Stimulated activated CD4-positive, alpha-beta T cell treated with anti-CD3 and anti-CD28 coated beads, TNF-alpha, amount 100 ng/mL, for 4 hours (primary cell): ENCODE measurements around the gene SKIDA1.

Experiments
- DNase-seq, 3 experiments: peaks; one replicate each; pipeline ENCODE4 v3.0.0-alpha.2; 2020; ENCODE audit warnings: low read depth in 3 of 3

Gene SKIDA1

DNA sequence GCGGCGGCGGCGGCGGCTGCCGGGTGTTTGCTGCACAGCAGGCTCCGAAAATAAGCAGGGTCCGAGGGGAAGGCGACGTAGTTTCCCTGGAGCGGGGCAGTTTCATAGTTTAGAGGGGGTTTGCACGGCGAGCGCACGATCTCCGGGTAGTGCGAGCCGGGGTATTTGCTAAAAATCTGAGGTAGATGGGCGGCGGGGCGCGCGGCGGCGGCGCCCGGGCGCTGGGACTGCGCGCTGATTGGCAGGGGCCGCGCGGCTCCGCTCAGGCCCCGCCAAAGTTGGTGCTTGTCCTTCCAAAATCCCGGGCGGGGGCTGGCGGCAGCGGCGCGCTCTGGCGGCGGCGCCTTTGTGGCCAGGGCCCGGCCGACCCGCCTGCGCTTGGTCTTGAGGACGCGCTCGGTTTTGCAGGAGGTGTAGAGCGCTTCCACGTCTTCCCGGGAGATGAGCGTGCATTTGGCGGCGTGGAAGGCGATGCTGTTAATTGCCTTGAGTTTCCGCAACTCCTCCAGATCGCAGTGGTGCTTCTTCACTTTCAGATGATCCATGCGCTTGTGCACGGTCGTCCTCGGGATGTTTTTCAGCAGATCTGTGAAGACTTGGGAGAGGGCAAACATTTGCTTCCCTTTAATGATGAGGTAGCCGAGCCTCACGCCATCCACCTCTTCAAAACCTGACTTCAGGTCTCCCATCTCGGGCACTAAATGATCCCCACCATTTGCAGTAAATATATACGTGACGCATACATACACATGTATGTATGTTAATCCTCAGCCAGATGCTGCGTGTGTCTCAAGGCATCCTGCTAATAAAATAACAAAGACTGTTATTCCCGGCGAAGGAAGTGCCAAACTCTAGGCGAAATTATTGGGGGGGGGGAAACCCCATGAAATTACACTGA, 8.1 kb downstream of the SKIDA1 start:
- DNase-seq = no peak

GRCh38 chr10:21516242-21517131, 9.0 kb downstream of the SKIDA1 start:
- no peak for DNase-seq

GRCh38 chr10:21515361-21516241, 9.9 kb downstream of the SKIDA1 start:
- no peak for DNase-seq

DNA sequence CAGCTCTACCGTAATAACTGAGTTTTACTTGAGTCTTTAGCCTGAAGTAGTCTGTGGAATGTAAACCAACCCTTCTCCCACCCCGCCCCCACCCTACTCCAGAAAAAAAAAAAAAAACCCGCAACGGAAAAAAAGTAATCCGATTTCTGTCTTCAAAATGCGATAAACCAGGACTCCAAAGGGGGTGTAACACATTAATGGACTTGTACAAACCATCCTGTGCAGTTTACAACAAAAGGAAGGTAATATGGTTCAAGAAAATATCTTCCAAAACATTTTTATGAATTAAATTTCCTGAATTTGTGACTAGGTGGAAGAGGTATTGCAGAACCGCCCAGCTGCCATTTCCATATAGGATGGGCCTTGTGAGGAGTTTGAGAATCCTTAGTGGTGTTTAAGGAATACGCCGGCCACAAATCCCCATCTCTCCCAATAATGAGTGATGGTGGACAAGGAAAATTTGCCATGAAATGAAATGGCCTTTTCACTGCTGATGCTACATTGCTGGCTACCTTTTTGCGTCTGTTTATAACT, 10.6 kb downstream of the SKIDA1 start:
- DNase-seq = no peak

- DNase-seq = no peak
Observed at GRCh38 chr10:21514129-21514817, 11.2 kb downstream of the SKIDA1 start.

DNA sequence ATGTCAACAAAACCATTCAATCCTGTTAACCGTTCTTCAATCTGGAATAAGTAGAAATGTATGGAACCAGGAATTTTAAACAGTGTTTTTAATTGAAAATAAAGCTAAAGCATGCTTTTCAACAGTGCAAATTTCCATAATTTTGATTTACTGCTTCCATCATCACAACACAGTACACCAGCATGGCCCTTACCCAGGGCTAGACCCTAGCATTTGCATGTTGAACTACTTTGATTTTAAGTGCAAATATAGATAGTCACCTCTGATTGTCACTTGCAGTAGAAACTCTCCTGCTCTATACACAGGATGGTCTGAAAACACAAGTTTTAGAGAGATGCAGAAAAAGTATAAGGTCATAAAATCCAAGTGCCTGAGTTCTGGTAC, 12.1 kb downstream of the SKIDA1 start:
- DNase-seq = no peak

DNA sequence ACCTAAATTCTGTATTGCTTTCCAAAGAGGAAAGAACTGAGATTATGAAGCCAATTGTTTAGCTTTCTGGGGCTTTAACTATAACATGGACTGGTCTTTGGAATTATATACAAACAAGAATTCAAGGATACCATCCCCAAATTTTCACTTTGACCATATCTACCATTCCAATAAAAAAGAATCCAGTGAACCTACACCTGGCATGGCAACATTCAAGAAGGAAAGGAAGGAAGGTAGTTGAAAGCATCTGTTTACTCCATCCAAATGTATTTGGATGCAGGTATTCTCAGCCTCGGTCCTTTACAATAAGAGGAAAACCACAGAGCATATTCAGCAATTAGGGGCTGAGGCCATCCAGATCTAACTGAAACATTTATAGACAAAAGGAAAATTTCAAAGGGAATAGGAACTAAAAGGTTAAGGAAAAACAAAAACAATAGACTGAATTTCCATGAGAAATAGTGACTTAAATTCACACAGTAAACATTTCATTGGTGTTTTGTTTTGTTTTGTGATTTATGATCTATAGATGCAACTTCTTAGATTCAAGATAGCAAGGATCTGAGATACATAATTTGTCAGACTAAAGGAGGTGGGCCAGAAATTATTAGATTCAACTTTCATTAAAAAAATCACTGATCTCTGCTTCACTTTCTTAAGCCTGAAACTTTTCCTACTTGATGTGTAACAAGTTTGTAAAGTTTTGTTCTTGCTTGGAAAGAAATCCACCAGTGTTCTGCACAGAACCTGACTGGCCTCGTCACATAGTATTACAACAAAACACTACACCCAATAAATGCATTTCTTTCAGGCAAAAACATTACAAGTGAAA, 12.7 kb downstream of the SKIDA1 start:
- no peak for DNase-seq

DNA sequence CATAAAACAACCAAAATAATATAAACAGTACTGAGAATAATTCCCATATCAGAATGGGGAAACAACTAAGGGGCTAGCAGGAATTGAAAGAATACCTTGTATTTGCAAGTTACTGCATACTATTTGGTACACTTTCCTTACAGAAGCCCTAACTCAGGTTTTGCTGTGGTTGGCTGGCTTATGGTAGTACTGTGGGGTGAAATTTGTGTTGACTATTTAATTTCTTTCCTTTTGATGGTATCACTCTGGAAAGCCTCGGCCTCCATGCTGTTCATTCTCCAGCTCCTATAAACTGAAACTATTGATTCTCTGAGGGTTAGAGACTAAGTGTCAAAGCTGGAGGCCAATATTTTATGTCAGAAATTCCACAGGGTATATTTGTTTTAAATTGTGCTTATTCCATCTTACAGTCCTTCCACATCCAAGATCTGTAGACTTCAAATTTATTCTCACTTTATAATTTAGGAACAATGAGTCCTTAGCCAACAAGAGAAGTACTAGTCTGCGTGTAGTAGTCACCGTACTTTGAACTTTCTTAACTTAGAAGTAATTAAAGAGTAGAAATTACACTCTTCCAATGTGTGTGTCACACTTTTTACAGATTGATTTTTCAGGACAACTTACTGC, 13.4 kb downstream of the SKIDA1 start:
- DNase-seq = no peak

- DNase-seq = no peak
Observed at GRCh38 chr10:21511095-21511570, 14.3 kb downstream of the SKIDA1 start.

GRCh38 chr10:21510241-21511094, 15.0 kb downstream of the SKIDA1 start:
- DNase-seq = no peak

GRCh38 chr10:21509341-21510240, 15.9 kb downstream of the SKIDA1 start:
- no peak for DNase-seq

- no peak for DNase-seq
Observed at GRCh38 chr10:21508706-21509331, 16.7 kb downstream of the SKIDA1 start.

GRCh38 chr10:21507150-21507549, 18.3 kb downstream of the SKIDA1 start:
- DNase-seq = no peak

DNA sequence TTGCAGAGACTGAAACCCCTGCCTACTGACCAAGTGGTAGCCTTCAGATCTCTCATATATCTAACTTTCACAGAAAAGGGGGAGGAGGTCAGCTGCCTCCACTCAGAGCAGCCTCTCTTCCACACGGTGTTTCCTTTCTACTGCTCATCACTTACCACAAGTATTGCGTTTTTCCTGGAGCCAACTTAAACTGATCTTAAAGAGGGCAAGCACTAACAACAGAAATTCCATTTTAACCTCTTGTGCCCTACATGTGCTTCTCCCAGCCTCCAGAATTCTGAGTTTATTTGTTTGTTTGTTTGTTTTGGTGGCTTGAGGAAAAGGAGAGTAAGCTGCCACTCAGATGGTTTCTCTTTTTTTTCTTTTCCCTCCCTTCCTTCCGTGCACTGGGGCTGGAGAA, 19.1 kb downstream of the SKIDA1 start:
- no peak for DNase-seq

- no peak for DNase-seq
Observed at GRCh38 chr10:21505711-21506278, 19.7 kb downstream of the SKIDA1 start.

DNA sequence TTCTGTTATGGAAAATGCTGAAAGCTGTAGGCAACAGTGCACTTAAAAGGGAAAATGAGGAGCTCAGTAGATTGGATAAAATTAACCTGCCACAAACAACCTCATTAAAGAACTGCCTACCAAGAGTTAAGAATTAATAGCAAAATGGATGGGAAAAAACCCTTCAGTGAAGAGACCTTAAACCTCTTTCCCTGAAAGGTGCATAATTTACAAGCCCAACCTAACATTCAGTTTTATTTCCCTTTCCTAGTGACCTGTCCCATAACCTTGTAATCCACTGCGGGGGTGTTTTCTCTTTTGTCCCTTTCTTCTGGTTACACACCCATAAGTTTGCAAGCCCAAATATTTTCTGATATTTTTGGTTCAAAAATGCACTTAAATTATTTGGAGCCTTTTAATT, 21.9 kb downstream of the SKIDA1 start:
- DNase-seq = no peak

- DNase-seq = no peak
Observed at GRCh38 chr10:21502348-21502740, 23.1 kb downstream of the SKIDA1 start.
